Body of pancreas (tissue), 4 donors: ENCODE data around the gene UQCRFS1.

ENCODE experiments used
- POLR2A ChIP-seq, 3 donors: fragments of 450-650 bp; IDR thresholded peaks; one replicate each; pipeline ENCODE4 v1.6.1; 2016; ENCODE audit warnings: antibody characterized with exemption in 3 of 3, mild to moderate bottlenecking in 2 of 3
- TF ChIP-seq, protein P1 (sequence below), 7 experiments: fragments of 450-650 bp in 4 of 7; fragments of 200-600 bp in 3 of 7; sonication (generic) in 3 of 7; IDR thresholded peaks; one replicate each; pipeline ENCODE4 v1.5.1; 2016 to 2019; ENCODE audit warnings: antibody characterized with exemption in 7 of 7

DNA sequence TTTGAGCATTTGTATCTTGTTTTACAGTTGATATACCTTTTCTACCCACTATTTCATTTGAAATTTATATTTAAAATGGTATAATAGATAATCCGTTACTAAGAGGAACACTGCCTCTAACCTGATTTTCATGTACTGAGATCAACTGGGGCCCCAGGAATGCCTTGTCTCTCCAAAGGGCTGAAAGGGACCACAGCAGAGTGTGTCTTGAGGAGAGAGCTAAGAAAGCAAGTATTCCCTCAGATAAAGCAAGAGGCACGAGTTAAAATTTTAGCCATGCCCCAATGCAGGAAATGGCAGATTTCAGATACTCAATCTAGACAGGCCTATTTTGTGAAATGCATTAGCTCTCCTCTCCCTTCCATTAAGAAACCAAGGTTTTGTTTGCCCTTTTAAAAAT, 10.7 kb downstream of the UQCRFS1 start:
- TF ChIP-seq, protein P1, sequence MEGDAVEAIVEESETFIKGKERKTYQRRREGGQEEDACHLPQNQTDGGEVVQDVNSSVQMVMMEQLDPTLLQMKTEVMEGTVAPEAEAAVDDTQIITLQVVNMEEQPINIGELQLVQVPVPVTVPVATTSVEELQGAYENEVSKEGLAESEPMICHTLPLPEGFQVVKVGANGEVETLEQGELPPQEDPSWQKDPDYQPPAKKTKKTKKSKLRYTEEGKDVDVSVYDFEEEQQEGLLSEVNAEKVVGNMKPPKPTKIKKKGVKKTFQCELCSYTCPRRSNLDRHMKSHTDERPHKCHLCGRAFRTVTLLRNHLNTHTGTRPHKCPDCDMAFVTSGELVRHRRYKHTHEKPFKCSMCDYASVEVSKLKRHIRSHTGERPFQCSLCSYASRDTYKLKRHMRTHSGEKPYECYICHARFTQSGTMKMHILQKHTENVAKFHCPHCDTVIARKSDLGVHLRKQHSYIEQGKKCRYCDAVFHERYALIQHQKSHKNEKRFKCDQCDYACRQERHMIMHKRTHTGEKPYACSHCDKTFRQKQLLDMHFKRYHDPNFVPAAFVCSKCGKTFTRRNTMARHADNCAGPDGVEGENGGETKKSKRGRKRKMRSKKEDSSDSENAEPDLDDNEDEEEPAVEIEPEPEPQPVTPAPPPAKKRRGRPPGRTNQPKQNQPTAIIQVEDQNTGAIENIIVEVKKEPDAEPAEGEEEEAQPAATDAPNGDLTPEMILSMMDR (IDR thresholded peaks at IDR 0.05) = no peak
- TF ChIP-seq POLR2A (IDR thresholded peaks at IDR 0.05) = no peak
